ENCODE data around the gene POU2F2. TPM values are rescaled to one million over a fixed set of nuclear protein-coding genes. Genes with fewer than 3 reads are reported as not detected.

Gene POU2F2
- total and polyA plus RNA-seq, 8 donors: 0.68 to 23.3 (median 2.3) TPM

GRCh38 chr19:42148266-42148665, 16.0 kb upstream of the POU2F2 start:
- no peak for TF ChIP-seq POLR2AphosphoS5 (IDR thresholded peaks at IDR 0.05)
- no peak for TF ChIP-seq POLR2A (IDR thresholded peaks at IDR 0.05)
- no peak for TF ChIP-seq EP300 (IDR thresholded peaks at IDR 0.05)
- TF ChIP-seq, protein P1, sequence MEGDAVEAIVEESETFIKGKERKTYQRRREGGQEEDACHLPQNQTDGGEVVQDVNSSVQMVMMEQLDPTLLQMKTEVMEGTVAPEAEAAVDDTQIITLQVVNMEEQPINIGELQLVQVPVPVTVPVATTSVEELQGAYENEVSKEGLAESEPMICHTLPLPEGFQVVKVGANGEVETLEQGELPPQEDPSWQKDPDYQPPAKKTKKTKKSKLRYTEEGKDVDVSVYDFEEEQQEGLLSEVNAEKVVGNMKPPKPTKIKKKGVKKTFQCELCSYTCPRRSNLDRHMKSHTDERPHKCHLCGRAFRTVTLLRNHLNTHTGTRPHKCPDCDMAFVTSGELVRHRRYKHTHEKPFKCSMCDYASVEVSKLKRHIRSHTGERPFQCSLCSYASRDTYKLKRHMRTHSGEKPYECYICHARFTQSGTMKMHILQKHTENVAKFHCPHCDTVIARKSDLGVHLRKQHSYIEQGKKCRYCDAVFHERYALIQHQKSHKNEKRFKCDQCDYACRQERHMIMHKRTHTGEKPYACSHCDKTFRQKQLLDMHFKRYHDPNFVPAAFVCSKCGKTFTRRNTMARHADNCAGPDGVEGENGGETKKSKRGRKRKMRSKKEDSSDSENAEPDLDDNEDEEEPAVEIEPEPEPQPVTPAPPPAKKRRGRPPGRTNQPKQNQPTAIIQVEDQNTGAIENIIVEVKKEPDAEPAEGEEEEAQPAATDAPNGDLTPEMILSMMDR (IDR thresholded peaks at IDR 0.05): no peak

DNA sequence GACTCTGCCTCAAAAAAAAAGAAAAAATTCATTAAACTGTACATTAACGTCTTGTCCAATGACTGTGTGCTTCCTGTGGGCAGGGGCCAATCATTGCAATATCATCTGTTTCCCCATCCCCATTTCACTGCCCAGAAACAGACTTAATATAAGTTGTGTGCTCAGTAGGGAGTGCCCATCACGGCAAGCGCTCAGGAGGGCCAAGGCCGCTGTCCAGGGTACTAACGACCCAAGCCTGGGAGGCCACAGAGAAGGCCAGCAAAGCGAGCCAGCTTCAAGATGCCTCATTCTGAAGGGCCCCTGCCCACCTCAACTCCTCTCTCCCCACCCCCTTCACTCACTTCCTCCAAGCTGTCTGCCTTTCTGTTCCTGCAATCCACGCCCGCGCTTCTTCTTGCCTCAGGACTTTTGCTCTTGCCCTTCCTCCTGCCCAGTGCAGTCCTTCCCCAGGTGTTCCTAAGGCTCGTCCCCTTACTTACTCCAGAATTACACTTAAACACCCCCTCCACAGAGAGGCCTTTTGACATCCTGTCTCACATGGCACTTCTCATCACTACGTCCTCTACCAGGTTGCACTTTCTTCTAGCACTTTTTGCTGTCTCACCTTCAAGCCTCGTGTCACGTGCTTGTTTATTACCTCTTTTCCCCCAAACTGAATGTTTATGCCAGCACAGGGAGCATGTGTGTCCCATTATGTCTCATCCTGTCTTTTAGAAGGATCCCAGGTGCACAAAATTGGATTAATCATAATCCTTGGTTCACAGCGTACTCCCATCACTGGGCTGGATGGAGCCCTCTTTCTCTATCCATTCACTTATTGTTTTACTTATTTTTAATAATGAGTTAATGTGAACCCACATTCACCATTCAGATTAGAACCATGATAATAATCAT, 11.3 kb upstream of the POU2F2 start:
- Histone ChIP-seq H3K4me1 (no peaks in the 10 kb centered on the region), H3K27ac (no peak overlapping the region), H3K36me3 (no peaks in the 10 kb centered on the region), H3K27me3 (peaks cover 0 to 70% (median 6%) of the 10 kb centered on the region in 3 donors), H3K4me3 (no peak overlapping the region), H3K9me3 (no peaks in the 10 kb centered on the region)
- intact Hi-C loops (cut with DNase I; ENCODE audit: low total_unique reads): no loop called here
- 51 to 62% (median 53%) methylated on average over 12 to 14 of the region's 14 CpGs for WGBS, 5 donors
- no peak for TF ChIP-seq EP300 (IDR thresholded peaks at IDR 0.05)
- TF ChIP-seq, protein P1 (IDR thresholded peaks at IDR 0.05): no peak
- no peak for TF ChIP-seq POLR2A (IDR thresholded peaks at IDR 0.05)
- TF ChIP-seq POLR2AphosphoS5 (IDR thresholded peaks at IDR 0.05): no peak
- peak in 1 of 2 donors; percentile 68 for DNase-seq

More at GRCh38 chr19:42148266-42148665, 16.0 kb upstream of the POU2F2 start:
- Histone ChIP-seq H3K36me3 (no peaks in the 10 kb centered on the region), H3K4me3 (no peak overlapping the region), H3K4me1 (no peaks in the 10 kb centered on the region), H3K27me3 (peaks cover 6 to 92% (median 43%) of the 10 kb centered on the region in 3 donors), H3K9me3 (no peaks in the 10 kb centered on the region), H3K27ac (no peak overlapping the region)
- 62 to 78% (median 64%) methylated on average over 5 of the region's 5 CpGs for WGBS, 5 donors
- no peak for DNase-seq
- intact Hi-C loops (cut with DNase I; ENCODE audit: low total_unique reads): no loop called here

DNA sequence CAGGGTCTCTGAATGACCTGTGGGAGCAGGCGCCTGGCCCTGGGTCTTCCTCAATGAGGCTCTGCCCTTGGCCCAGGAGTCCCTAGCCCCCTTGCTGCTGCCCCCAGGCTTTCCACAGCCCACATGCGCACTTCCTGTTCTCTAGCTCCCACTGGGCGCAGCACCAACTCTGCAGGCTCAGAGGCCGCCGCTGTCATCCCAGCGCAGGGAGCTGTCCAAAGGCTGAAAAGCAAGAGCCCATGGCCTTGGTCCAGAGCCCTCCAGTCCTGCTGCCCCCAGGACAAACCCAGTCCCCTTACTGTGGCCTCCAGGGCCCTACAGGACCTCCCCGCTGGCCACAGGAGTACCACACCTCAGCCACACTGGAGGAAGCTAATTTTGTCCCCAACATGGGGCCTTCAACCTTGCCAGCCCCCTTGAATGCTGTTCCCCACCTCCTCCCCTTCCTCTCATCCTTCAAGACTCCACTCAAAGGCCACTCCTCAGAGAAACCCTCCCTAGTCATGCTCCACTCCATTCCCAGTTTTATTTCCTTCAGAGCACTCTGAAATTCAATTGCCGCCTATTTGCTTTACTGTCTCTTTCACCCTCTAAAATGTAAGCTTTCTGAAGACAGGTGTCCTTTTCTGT, 8.0 kb upstream of the POU2F2 start:
- intact Hi-C loops (cut with DNase I; ENCODE audit: low total_unique reads): no loop called here
- Histone ChIP-seq H3K4me3 (no peak overlapping the region), H3K9me3 (no peaks in the 10 kb centered on the region), H3K4me1 (no peaks in the 10 kb centered on the region), H3K36me3 (no peaks in the 10 kb centered on the region), H3K27me3 (peaks cover 0 to 69% (median 6%) of the 10 kb centered on the region in 3 donors), H3K27ac (no peak overlapping the region)
- TF ChIP-seq, protein P1 (IDR thresholded peaks at IDR 0.05): no peak
- no peak for TF ChIP-seq EP300 (IDR thresholded peaks at IDR 0.05)
- 13 to 33% (median 18%) methylated on average over 6 to 8 of the region's 8 CpGs for WGBS, 5 donors
- peak; percentile 41 to 92 for DNase-seq

- Histone ChIP-seq H3K4me1 (peaks cover 16 to 20% (median 17%) of the 10 kb centered on the region in 4 donors), H3K36me3 (no peaks in the 10 kb centered on the region), H3K9me3 (no peaks in the 10 kb centered on the region), H3K27ac (no peak overlapping the region), H3K27me3 (peaks cover 5 to 91% (median 13%) of the 10 kb centered on the region in 3 donors), H3K4me3 (no peak overlapping the region)
- intact Hi-C loops (cut with DNase I; ENCODE audit: low total_unique reads): loop anchor here (5.0 kb wide), 1 partner anchor 48 kb away; no protein-coding TSS in a partner anchor
- TF ChIP-seq, protein P1 (IDR thresholded peaks at IDR 0.05): no peak
- TF ChIP-seq POLR2A (IDR thresholded peaks at IDR 0.05) (no peak), EP300 (IDR thresholded peaks at IDR 0.05) (no peak), POLR2AphosphoS5 (IDR thresholded peaks at IDR 0.05) (no peak)
- no peak for DNase-seq
- 78 to 82% (median 80%) methylated on average over 20 to 26 of the region's 26 CpGs for WGBS, 5 donors
These were observed 2.4 kb upstream of the POU2F2 start for GRCh38 chr19:42134535-42135070.

Measured in stomach (tissue), 9 donors.